ENCODE measurements around the gene FOS. TPM values are rescaled to one million over a fixed set of nuclear protein-coding genes. Genes with fewer than 3 reads are reported as not detected.
"Not testable (repeated sequence)": the region's sequence is repeated elsewhere in the genome, so short reads cannot be mapped to it uniquely, and the experiment has no call there.

FOS gene
- total RNA-seq, 2 donors from 2014 or later: 39.1 to 41.7 TPM

DNA sequence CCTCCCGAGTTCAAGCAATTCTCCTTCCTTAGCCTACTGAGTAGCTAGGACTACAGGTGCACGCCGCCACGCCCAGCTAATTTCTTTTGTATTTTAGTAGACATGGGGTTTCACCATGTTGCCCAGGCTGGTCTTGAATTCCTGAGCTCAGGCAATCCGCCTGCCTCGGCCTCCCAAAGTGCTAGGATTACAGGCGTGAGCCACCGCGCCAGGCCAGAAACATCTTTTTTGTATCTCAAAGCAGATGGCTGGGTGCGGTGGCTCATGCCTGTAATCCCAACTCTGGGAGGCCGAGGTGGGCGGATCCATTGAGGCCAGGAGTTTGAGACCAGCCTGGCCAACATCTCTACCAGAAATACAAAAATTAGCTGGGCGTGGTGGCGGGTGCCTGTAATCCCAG is 30.9 kb downstream of the FOS start:
- H3K36me3 Mint-ChIP-seq (ENCODE audit: insufficient read depth in 2 of 2); H3K27me3 Mint-ChIP-seq (ENCODE audit: low read depth); H3K27ac Mint-ChIP-seq; DNase-seq; H3K4me3 Mint-ChIP-seq; H3K9me3 Mint-ChIP-seq; ATAC-seq (replicated peaks in 1 of 2): not testable (repeated sequence)
- H3K4me1 Mint-ChIP-seq (ENCODE audit: low read depth): peaks cover 17% of the 10 kb centered on the region

DNA sequence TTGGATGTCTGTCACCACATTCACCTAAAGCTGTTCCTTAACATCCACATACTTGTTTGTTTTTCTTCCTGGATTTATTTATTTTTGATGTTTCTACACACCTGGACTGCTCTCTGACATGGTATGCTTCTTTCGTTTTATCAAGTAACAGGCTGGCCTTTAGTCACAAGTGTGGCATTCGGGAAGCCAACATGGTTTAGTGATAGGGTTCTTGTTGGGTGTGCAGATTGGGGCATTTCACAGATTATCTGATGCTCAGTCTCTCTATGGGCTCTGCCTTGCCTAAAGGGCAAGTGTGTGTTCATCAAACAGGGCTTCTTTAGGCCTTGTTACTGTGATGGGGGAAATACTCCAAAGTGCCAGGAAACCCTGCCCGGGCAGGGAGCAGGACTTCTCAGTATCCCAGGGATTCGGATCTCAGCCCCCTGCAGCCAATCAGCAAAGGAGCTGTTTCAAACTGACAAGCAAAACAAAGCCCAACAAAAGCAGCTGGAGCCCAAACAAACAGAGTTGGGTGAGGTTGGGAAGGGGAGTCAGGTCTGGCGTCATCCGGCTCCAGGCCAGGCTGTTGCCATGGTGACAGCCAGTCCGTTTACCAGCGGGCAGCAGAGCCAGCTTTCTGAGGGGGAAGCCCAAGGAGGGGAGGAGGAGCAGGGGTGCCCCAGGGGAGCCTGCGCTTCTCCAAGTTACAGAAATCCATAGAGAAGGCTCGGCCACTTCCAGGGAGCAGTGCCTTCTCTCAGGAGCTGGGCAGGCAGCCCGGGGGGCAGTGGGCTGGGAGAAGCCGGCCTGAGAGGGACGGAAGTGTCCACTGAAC is 31.9 kb downstream of the FOS start:
- H3K4me3 Mint-ChIP-seq: no peak overlapping the region
- no peak for ATAC-seq (replicated peaks in 1 of 2)
- peaks cover 17% of the 10 kb centered on the region for H3K4me1 Mint-ChIP-seq (ENCODE audit: low read depth)
- DNase-seq: no peak
- H3K27me3 Mint-ChIP-seq (ENCODE audit: low read depth): peaks cover 10% of the 10 kb centered on the region
- H3K27ac Mint-ChIP-seq: no peak overlapping the region
- no peaks in the 10 kb centered on the region for H3K9me3 Mint-ChIP-seq
- no peaks in the 10 kb centered on the region for H3K36me3 Mint-ChIP-seq (ENCODE audit: insufficient read depth in 2 of 2)

- Mint-ChIP-seq H3K4me1 (ENCODE audit: low read depth) (peaks cover 17% of the 10 kb centered on the region), H3K36me3 (ENCODE audit: insufficient read depth in 2 of 2) (no peaks in the 10 kb centered on the region), H3K4me3 (no peak overlapping the region), H3K27ac (no peak overlapping the region), H3K27me3 (ENCODE audit: low read depth) (peaks cover 10% of the 10 kb centered on the region), H3K9me3 (no peaks in the 10 kb centered on the region)
- no peak for DNase-seq
- no peak for ATAC-seq (replicated peaks in 1 of 2)
These were observed 32.7 kb downstream of the FOS start for GRCh38 chr14:75311356-75311755.

GRCh38 chr14:75312341-75312740 is 33.7 kb downstream of the FOS start:
- Mint-ChIP-seq H3K9me3 (no peaks in the 10 kb centered on the region), H3K27ac (no peak overlapping the region), H3K36me3 (ENCODE audit: insufficient read depth in 2 of 2) (no peaks in the 10 kb centered on the region), H3K4me1 (ENCODE audit: low read depth) (peaks cover 13% of the 10 kb centered on the region), H3K27me3 (ENCODE audit: low read depth) (peaks cover 10% of the 10 kb centered on the region), H3K4me3 (no peak overlapping the region)
- DNase-seq (no peak), ATAC-seq (replicated peaks in 1 of 2) (no peak)

DNA sequence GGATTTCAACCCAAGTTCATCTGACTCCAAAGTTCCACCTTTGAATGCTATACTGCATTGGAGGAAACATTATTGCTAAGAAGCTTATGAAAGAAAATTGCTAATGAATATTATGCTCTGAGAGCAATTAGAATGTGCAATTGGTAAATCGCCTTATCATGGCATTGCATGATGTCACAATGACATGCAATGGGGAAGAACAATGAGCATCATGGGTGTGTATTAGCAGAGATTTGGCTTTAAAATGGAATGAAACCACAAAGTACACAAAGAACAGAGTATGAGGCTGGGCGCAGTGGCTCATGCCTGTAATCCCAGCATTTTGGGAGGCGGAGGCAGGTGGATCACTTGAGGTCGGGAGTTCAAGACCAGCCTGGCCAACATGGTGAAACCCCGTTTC is 34.7 kb downstream of the FOS start:
- Mint-ChIP-seq H3K9me3 (no peaks in the 10 kb centered on the region), H3K27me3 (ENCODE audit: low read depth) (peaks cover 10% of the 10 kb centered on the region), H3K4me3 (no peak overlapping the region), H3K4me1 (ENCODE audit: low read depth) (peaks cover 5% of the 10 kb centered on the region), H3K36me3 (ENCODE audit: insufficient read depth in 2 of 2) (no peaks in the 10 kb centered on the region), H3K27ac (no peak overlapping the region)
- ATAC-seq (replicated peaks in 1 of 2) (no peak), DNase-seq (no peak)

DNA sequence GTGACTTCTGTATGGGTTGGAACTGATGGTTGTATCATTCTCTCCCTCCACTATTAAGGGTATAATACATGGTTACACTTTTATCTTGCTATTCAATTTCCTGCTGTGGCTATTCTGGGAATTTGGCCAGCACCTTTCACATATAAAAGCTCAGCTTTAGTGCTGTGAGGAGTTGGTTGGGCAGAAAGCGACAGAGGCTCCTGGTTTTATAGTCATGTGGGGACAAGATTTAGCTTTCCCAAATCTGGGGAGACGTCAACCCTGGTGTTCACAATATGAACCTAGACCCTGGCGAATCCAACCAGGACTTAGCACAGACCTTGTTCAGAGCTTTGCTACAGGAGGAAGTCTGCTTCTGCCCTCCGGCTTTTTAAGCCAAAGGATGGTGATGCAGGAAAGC is 36.5 kb downstream of the FOS start:
- H3K4me1 Mint-ChIP-seq (ENCODE audit: low read depth): peaks cover 5% of the 10 kb centered on the region
- peaks cover 10% of the 10 kb centered on the region for H3K27me3 Mint-ChIP-seq (ENCODE audit: low read depth)
- ATAC-seq (replicated peaks in 1 of 2) (no peak), DNase-seq (no peak)
- H3K9me3 Mint-ChIP-seq: no peaks in the 10 kb centered on the region
- no peak overlapping the region for H3K4me3 Mint-ChIP-seq
- no peaks in the 10 kb centered on the region for H3K36me3 Mint-ChIP-seq (ENCODE audit: insufficient read depth in 2 of 2)
- H3K27ac Mint-ChIP-seq: no peak overlapping the region

- DNase-seq (no peak), ATAC-seq (replicated peaks in 1 of 2) (no peak)
- Mint-ChIP-seq H3K27ac (no peak overlapping the region), H3K27me3 (ENCODE audit: low read depth) (peaks cover 10% of the 10 kb centered on the region), H3K4me1 (ENCODE audit: low read depth) (no peaks in the 10 kb centered on the region), H3K9me3 (no peaks in the 10 kb centered on the region), H3K4me3 (no peak overlapping the region), H3K36me3 (ENCODE audit: insufficient read depth in 2 of 2) (no peaks in the 10 kb centered on the region)
These were observed 38.5 kb downstream of the FOS start for GRCh38 chr14:75317148-75317547.

GRCh38 chr14:75318353-75318752 is 39.7 kb downstream of the FOS start:
- DNase-seq (no peak), ATAC-seq (replicated peaks in 1 of 2) (no peak)
- H3K27me3 Mint-ChIP-seq (ENCODE audit: low read depth): peaks cover 10% of the 10 kb centered on the region
- no peak overlapping the region for H3K27ac Mint-ChIP-seq
- H3K9me3 Mint-ChIP-seq: no peaks in the 10 kb centered on the region
- H3K4me3 Mint-ChIP-seq: no peak overlapping the region
- no peaks in the 10 kb centered on the region for H3K4me1 Mint-ChIP-seq (ENCODE audit: low read depth)
- H3K36me3 Mint-ChIP-seq (ENCODE audit: insufficient read depth in 2 of 2): no peaks in the 10 kb centered on the region

- peaks cover 4% of the 10 kb centered on the region for H3K27me3 Mint-ChIP-seq (ENCODE audit: low read depth)
- DNase-seq (no peak), ATAC-seq (replicated peaks in 1 of 2) (no peak)
- H3K36me3 Mint-ChIP-seq (ENCODE audit: insufficient read depth in 2 of 2): no peaks in the 10 kb centered on the region
- no peak overlapping the region for H3K4me3 Mint-ChIP-seq
- no peaks in the 10 kb centered on the region for H3K9me3 Mint-ChIP-seq
- H3K4me1 Mint-ChIP-seq (ENCODE audit: low read depth): no peaks in the 10 kb centered on the region
- H3K27ac Mint-ChIP-seq: no peak overlapping the region
These were observed 40.4 kb downstream of the FOS start for GRCh38 chr14:75319021-75319420.

- DNase-seq (no peak), ATAC-seq (replicated peaks in 1 of 2) (no peak)
- Mint-ChIP-seq H3K36me3 (ENCODE audit: insufficient read depth in 2 of 2) (no peaks in the 10 kb centered on the region), H3K9me3 (no peaks in the 10 kb centered on the region), H3K4me1 (ENCODE audit: low read depth) (no peaks in the 10 kb centered on the region), H3K27me3 (ENCODE audit: low read depth) (peaks cover 6% of the 10 kb centered on the region), H3K4me3 (no peak overlapping the region), H3K27ac (no peak overlapping the region)
These were observed 41.6 kb downstream of the FOS start for GRCh38 chr14:75320196-75320595.

GRCh38 chr14:75322746-75323145 is 44.1 kb downstream of the FOS start:
- Mint-ChIP-seq H3K27ac (no peak overlapping the region), H3K36me3 (ENCODE audit: insufficient read depth in 2 of 2) (no peaks in the 10 kb centered on the region), H3K4me3 (no peak overlapping the region), H3K9me3 (no peaks in the 10 kb centered on the region), H3K27me3 (ENCODE audit: low read depth) (peaks cover 6% of the 10 kb centered on the region), H3K4me1 (ENCODE audit: low read depth) (no peaks in the 10 kb centered on the region)
- DNase-seq (no peak), ATAC-seq (replicated peaks in 1 of 2) (no peak)

- no peak for DNase-seq
- Mint-ChIP-seq H3K27ac (no peak overlapping the region), H3K4me3 (no peak overlapping the region), H3K9me3 (no peaks in the 10 kb centered on the region), H3K36me3 (ENCODE audit: insufficient read depth in 2 of 2) (no peaks in the 10 kb centered on the region), H3K27me3 (ENCODE audit: low read depth) (peaks cover 6% of the 10 kb centered on the region), H3K4me1 (ENCODE audit: low read depth) (no peaks in the 10 kb centered on the region)
- ATAC-seq (replicated peaks in 1 of 2): no peak
These were observed 44.9 kb downstream of the FOS start for GRCh38 chr14:75323571-75323970.

GRCh38 chr14:75328558-75329155 is 50.0 kb downstream of the FOS start:
- Mint-ChIP-seq H3K27ac (no peak overlapping the region), H3K4me3 (no peak overlapping the region), H3K27me3 (ENCODE audit: low read depth) (peaks cover 6% of the 10 kb centered on the region), H3K9me3 (no peaks in the 10 kb centered on the region), H3K36me3 (ENCODE audit: insufficient read depth in 2 of 2) (no peaks in the 10 kb centered on the region), H3K4me1 (ENCODE audit: low read depth) (peaks cover 20% of the 10 kb centered on the region)
- no peak for DNase-seq
- no peak for ATAC-seq (replicated peaks in 1 of 2)

DNA sequence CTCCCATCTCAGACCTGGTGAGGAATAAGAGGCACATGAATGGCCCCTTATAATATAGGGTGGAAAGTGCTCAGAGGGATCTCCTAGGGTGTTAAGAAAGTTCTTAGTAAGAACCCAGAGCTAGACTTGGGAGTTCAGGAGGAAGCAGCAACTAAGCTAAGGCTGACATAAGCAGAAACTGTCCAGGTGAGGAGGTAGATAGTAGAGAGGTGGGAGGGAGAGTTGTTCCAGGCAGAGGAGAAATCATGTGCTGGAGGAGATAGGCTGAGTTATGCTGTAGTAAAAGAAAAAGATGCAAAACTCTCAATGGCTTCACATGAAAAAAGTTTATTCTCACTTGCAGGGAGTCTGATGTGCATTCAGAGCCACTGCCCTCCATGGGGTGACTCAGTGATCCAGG is 50.7 kb downstream of the FOS start:
- Mint-ChIP-seq H3K4me3 (no peak overlapping the region), H3K27ac (no peak overlapping the region), H3K4me1 (ENCODE audit: low read depth) (peaks cover 27% of the 10 kb centered on the region), H3K27me3 (ENCODE audit: low read depth) (peaks cover 6% of the 10 kb centered on the region), H3K9me3 (no peaks in the 10 kb centered on the region), H3K36me3 (ENCODE audit: insufficient read depth in 2 of 2) (no peaks in the 10 kb centered on the region)
- DNase-seq: no peak
- no peak for ATAC-seq (replicated peaks in 1 of 2)

Data from activated T-cell treated with anti-CD3 and anti-CD28 coated beads, Interleukin-2, amount 50 U/mL, for 72 hours (primary cell).